Activated gamma-delta T cell treated with Interleukin-2 at 50 U/mL for 16 hours (primary cell): Measurements from ENCODE around the gene BCAS4.
"Not testable (repeated sequence)": the region's sequence is repeated elsewhere in the genome, so short reads cannot be mapped to it uniquely, and the experiment has no call there.

Source experiments
- DNase-seq: peaks from one replicate; pipeline ENCODE4 v3.0.0-alpha.2; 2020

BCAS4 gene

GRCh38 chr20:50794846-50795634 is at the start of gene BCAS4:
Gene BCAS4, plus strand, starts transcription at chr20:50795061. Its CDS starts 23 bp downstream, at chr20:50795084.
- DNase-seq: peak; percentile 78

- DNase-seq: no peak
Observed at GRCh38 chr20:50745634-50746137, 49.2 kb upstream of the BCAS4 start.

GRCh38 chr20:50746138-50746940 is 48.5 kb upstream of the BCAS4 start:
- DNase-seq: no peak

GRCh38 chr20:50747275-50747674 is 47.6 kb upstream of the BCAS4 start:
- no peak for DNase-seq

GRCh38 chr20:50750145-50750671 is 44.7 kb upstream of the BCAS4 start:
- DNase-seq: no peak

- DNase-seq: no peak
Observed at GRCh38 chr20:50753152-50753551, 41.7 kb upstream of the BCAS4 start.

GRCh38 chr20:50754420-50754819 is 40.4 kb upstream of the BCAS4 start:
- no peak for DNase-seq

GRCh38 chr20:50756447-50756846 is 38.4 kb upstream of the BCAS4 start:
- no peak for DNase-seq

- no peak for DNase-seq
Observed at GRCh38 chr20:50758469-50758868, 36.4 kb upstream of the BCAS4 start.

- DNase-seq: no peak
Observed at GRCh38 chr20:50758992-50759391, 35.9 kb upstream of the BCAS4 start.

GRCh38 chr20:50759678-50760077 is 35.2 kb upstream of the BCAS4 start:
- DNase-seq: no peak

GRCh38 chr20:50762045-50762422 is 32.8 kb upstream of the BCAS4 start:
- DNase-seq: no peak

GRCh38 chr20:50762435-50763220 is 32.2 kb upstream of the BCAS4 start:
- DNase-seq: no peak

GRCh38 chr20:50763550-50764458 is 31.1 kb upstream of the BCAS4 start:
- DNase-seq: not testable (repeated sequence)

GRCh38 chr20:50765251-50765650 is 29.6 kb upstream of the BCAS4 start:
- not testable (repeated sequence) for DNase-seq

GRCh38 chr20:50765674-50766073 is 29.2 kb upstream of the BCAS4 start:
- DNase-seq: no peak

- not testable (repeated sequence) for DNase-seq
Observed at GRCh38 chr20:50766955-50767809, 27.7 kb upstream of the BCAS4 start.

GRCh38 chr20:50768991-50769390 is 25.9 kb upstream of the BCAS4 start:
- DNase-seq: not testable (repeated sequence)

GRCh38 chr20:50769551-50770085 is 25.2 kb upstream of the BCAS4 start:
- DNase-seq: not testable (repeated sequence)

GRCh38 chr20:50771419-50772080 is 23.3 kb upstream of the BCAS4 start:
- DNase-seq: not testable (repeated sequence)
